Measurements from ENCODE around the gene TBC1D22A. TPM values are rescaled to one million over a fixed set of nuclear protein-coding genes. Genes with fewer than 3 reads are reported as not detected.

Gene TBC1D22A
- total RNA-seq, 1 donor from 2014 or later: 9.4 TPM

GRCh38 chr22:47178339-47178738 is 415.9 kb downstream of the TBC1D22A start:
- no peak for DNase-seq (ENCODE audit: low spot score)

DNA sequence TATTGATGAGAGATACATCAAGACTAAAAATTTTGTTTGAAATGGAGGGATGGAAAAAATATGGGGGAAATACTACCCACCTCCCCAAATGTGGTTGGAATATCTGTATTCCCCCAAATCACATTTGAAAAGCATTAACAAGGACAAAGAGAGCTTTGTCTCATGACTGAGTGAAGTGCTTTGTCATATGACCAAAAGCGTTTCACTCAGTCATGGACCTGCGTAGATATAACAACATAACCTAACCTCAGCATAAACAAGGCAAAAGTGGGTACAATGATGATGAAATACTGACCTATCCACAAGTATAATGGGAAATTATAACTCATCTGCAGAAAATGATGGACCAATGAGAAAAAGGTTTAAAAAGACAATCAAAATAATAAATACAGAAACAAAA is 418.3 kb downstream of the TBC1D22A start:
- no peak for DNase-seq (ENCODE audit: low spot score)

DNA sequence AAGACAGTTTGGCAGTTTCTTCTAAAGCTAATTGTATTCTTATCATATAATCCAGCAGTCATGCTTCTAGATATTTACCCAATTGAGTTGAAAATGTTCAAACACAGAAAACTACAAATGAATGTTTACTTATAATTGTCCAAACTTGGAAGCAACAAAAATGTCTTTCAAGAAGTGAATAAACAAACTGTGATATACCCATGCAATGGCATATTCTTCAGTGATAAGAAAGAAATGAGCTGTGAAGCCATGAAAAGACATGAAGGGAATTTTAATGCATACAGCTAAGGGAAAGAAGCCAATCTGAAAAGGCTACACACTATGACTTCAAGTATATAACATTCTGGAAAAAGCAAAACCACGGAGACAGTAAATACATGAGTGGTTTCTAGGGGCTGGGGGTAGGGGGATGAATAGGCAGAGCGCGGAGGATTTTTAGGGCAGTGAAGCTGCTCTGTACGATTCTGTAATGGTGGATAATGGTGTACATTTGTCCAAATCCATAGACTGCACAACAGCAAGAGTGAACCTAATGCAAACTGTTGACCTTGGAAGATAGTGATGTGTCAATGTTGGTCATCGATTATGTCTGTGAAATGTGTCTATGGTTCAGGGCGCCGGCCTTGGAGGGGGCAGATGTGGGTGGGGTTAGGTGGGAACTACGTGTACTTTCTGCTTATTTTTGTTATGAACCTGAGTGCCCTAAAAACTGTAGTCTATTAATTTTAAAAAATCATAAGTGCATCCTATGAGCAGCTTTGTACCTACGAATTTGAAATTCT is 424.9 kb downstream of the TBC1D22A start:
- DNase-seq (ENCODE audit: low spot score): no peak

- no peak for DNase-seq (ENCODE audit: low spot score)
Measured at GRCh38 chr22:47188261-47189055, 426.0 kb downstream of the TBC1D22A start.

GRCh38 chr22:47189056-47189916 is 426.8 kb downstream of the TBC1D22A start:
- no peak for DNase-seq (ENCODE audit: low spot score)

GRCh38 chr22:47190276-47190956 is 428.0 kb downstream of the TBC1D22A start:
- DNase-seq (ENCODE audit: low spot score): no peak

- no peak for DNase-seq (ENCODE audit: low spot score)
Measured at GRCh38 chr22:47190957-47191670, 428.7 kb downstream of the TBC1D22A start.

GRCh38 chr22:47191671-47192650 is 429.5 kb downstream of the TBC1D22A start:
- no peak for DNase-seq (ENCODE audit: low spot score)

DNA sequence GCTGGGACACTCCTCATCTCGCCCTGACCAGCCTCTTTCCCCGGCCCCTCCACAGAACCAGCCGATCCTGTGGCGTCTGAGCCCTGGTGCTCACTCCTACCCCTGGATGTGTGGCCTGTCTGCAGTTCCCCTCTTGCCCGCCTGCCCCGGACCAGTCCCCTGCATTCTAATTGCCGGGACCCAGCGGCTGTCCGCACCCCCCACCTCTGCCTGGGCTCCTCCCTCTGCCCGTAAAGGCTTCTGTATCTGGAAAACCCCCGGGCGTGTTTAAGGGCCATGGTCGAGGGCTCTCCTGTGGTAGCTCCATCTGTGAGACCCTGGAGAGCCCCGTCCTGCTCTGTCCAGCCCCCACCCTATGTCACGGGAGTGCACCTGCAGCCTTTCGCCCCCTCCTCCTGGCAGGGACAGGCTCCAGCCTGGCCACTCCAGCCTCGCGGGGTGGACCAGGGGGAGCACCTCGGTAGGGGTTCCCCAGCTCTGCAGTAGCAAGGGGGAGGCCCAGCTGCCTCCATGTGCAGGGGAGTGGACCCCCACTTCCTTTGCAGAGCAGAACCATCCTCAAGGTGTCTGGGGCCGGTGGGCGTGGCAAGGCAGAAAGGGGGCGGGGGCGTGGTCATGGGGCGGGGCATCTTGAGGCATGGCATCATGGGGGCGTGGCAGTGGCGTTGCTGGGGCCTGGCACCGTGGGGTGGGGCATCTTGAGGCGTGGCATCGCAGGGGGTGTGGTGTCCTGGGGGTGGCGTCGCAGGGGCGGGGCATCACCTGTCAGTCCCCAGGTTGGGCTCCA is 430.4 kb downstream of the TBC1D22A start:
- DNase-seq (ENCODE audit: low spot score): no peak

GRCh38 chr22:47193606-47194329 is 431.3 kb downstream of the TBC1D22A start:
- DNase-seq (ENCODE audit: low spot score): no peak

GRCh38 chr22:47194476-47195155 is 432.2 kb downstream of the TBC1D22A start:
- DNase-seq (ENCODE audit: low spot score): no peak

DNA sequence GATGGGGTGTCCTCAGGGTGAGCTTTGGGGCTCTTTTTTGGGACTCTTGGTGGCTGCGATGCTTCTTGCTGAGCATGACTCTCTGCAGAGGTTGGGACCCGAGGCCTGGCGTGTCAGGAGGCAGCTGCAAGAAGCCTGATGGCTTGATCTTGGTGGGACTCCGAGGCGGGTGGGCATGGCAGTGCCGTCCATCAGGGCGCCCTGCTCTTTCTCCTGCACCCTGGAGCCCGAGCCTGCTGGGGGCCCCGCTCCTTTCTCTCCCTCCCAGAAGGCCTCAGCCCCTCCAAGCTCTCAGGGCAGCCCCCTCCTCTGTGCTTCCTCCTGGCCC is 432.7 kb downstream of the TBC1D22A start:
- no peak for DNase-seq (ENCODE audit: low spot score)

GRCh38 chr22:47195484-47196165 is 433.2 kb downstream of the TBC1D22A start:
- no peak for DNase-seq (ENCODE audit: low spot score)

DNA sequence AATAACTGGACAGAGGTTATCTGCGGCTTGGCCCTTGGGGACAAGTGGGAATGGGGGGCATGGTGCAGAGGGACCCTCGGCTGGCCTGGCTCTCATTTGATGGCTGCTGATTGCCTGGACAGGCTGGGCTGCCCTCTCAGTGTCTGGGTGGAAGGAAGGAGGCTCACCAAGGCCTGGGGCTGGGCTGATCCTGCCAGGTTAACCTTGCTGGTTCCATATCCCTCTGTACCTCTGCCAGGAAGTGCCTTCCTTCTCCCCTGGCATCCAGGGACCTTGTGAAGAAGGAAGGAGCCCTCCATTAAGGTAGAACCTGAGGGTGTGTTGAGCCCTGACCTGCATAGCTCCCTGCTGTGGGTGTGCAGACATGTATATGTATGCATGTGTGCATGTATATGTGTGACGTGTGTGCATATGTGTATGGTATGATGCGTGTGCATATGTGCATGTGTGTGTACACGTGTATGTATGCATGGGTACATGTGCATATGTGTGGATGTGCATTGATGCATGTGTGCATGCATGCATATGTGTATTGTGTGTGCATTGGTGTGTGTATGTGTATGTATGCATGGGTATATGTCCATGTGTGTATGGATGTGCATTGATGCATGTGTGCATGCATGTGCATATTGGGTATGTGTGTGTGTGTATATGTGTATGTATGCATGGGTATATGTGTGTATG is 433.9 kb downstream of the TBC1D22A start:
- no peak for DNase-seq (ENCODE audit: low spot score)

GRCh38 chr22:47196881-47197772 is 434.7 kb downstream of the TBC1D22A start:
- DNase-seq (ENCODE audit: low spot score): no peak
